Caki2 (cell line): Measurements from ENCODE around the gene MYPN. TPM values are rescaled to one million over a fixed set of nuclear protein-coding genes. Genes with fewer than 3 reads are reported as not detected.

Experiments used
- DNase-seq: peaks from one replicate; pipeline ENCODE4 v3.0.0-alpha.2; 2015; ENCODE audit warnings: low read depth
- in situ Hi-C: cut with HindIII; loops from 2 replicates; pipeline ENCODE4 v1.10.0; 2016; ENCODE audit warnings: low sequenced_read_pairs, low pct_unique_long_range_greater_than_20kb, mixed read lengths
- total RNA-seq: library from RNA; depleted of rRNA; stranded (reverse); fragments of >200 nt; shearing (Covaris generic); gene quantifications from 2 replicates; pipeline ENCODE4 v1.2.3, GENCODE V29; 2014; ENCODE audit warnings: low replicate concordance

The MYPN gene
- total RNA-seq, 1 experiment from 2014 or later = 0.64 TPM

DNA sequence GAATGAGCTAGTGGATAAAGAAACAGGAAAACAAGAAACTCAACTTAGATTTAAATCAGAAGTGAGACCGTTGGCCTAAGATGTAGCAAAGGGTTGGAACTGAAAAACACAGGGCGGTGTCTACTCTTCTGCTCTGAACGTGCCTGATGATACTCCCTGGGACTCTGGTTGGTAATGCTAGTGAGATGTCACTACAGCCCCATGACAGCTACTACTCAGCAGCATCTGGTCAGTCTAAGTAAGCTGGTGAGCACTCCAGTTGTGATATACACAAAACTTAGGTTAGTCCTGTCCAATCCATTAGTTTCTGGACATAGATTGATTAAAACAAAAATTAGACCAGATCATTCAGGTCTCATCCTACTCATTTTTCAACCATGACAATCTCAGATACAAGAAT, 15.4 kb downstream of the MYPN start:
- DNase-seq = no peak
- in situ Hi-C loops = no loop called here

GRCh38 chr10:68125772-68126171, 16.5 kb downstream of the MYPN start:
- in situ Hi-C loops = no loop called here
- no peak for DNase-seq

DNA sequence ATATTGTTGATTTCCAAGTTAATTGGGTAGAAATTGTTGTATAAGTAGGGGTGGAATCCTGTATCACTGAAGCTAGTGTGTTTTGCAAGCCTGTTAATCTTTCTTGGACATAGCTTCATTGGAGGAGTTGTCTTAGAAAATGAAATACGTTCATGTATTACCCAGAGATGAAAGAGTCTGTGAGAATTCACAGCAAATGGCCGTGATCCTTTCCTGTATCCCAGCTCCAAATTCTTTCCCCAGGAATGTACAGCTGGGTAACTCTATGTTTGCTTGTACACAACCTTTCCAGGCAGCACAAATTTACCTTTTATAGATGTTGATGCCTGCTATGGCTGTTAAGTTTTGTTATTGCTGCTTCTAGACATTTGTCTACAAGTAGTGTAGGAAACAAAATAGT, 18.7 kb downstream of the MYPN start:
- DNase-seq = no peak
- in situ Hi-C loops = no loop called here

DNA sequence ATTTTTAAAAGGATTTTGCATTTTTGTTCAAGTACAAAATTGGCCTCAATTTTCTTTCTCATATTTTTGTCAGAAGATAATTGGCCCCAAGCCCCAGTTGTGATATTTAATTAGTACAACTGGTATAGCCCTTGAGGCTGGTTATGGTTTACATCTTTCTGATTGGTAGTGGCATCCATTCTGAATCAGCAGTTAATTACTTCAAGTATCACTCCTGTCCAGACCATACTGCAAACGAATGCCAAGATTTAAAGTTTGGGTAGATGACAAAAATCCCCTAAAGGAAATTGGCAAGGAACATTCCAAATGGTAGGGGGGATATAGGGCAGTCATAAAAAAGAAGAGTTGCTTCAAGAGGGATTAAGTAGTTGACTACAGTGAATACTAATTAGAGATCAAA, 23.1 kb downstream of the MYPN start:
- in situ Hi-C loops = no loop called here
- no peak for DNase-seq

DNA sequence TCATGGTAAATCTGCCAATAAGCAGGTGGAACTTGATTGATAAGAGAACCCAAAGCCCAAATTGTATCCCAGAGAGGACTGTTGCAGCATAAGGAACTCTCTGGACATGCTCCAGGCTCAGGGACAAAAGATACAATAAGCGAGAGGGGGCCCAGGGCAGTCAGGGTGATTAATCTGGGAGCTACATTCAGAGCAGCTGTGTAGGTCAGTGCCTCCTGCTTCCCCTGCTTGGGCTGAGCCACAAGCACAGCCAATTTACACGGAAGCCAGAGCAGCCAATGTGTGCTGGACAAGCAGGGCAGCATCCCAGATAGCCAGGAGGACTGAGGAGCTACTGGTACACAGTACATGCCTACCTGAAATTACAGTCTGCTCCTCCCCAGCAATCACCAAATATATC, 24.2 kb downstream of the MYPN start:
- in situ Hi-C loops = no loop called here
- no peak for DNase-seq

- no peak for DNase-seq
- in situ Hi-C loops = no loop called here
Measured at GRCh38 chr10:68135362-68135761, 26.1 kb downstream of the MYPN start.

GRCh38 chr10:68135922-68136792, 26.9 kb downstream of the MYPN start:
- in situ Hi-C loops = no loop called here
- DNase-seq = peak; percentile 87

DNA sequence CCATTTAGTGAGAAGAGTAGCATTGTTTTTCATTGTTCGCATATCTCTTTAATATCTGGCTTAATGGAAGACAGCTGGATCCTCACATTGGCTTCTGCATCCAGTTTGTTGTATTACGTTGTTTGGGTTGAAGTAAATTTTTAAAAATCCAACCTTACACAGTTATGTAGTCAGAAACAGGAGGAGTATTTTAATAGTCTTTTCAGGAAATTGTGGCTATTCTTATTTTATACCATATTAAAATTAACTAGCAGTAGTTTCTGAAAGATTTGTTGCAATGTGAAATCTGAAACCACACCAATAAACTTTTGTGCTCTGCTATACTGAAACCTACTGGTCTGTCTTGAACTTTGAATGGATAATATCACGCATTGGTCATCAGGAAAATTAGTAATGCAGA, 27.9 kb downstream of the MYPN start:
- in situ Hi-C loops = no loop called here
- DNase-seq = no peak

- in situ Hi-C loops = no loop called here
- no peak for DNase-seq
Measured at GRCh38 chr10:68138526-68138925, 29.2 kb downstream of the MYPN start.

GRCh38 chr10:68139448-68140272, 30.4 kb downstream of the MYPN start:
- DNase-seq = no peak
- in situ Hi-C loops = no loop called here

- in situ Hi-C loops = no loop called here
- DNase-seq = no peak
Measured at GRCh38 chr10:68142761-68143160, 33.5 kb downstream of the MYPN start.

- in situ Hi-C loops = no loop called here
Measured at GRCh38 chr10:68144709-68145108, 35.4 kb downstream of the MYPN start.

GRCh38 chr10:68145705-68146104, 36.4 kb downstream of the MYPN start:
- no peak for DNase-seq
- in situ Hi-C loops = no loop called here

More at GRCh38 chr10:68144709-68145108, 35.4 kb downstream of the MYPN start:
- DNase-seq = no peak

DNA sequence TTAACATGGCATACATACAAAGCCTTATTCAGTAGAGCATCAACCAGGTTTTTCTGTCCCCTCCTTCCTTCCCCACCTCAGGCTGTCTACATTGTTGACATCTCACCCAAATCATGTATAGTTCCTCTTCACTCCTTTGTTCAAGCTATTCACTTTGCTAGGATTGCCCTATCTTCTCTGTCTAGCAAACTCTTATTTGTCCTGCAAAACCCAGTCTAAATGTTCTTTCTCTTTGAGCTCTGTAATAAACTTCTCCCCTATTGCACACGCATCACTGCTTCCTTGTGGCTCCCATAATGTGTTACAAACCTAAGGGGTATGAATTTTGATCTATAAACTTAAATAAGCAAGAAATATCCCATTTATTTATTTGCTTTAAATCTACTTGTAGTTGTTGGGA, 36.8 kb downstream of the MYPN start:
- in situ Hi-C loops = no loop called here
- DNase-seq = no peak

DNA sequence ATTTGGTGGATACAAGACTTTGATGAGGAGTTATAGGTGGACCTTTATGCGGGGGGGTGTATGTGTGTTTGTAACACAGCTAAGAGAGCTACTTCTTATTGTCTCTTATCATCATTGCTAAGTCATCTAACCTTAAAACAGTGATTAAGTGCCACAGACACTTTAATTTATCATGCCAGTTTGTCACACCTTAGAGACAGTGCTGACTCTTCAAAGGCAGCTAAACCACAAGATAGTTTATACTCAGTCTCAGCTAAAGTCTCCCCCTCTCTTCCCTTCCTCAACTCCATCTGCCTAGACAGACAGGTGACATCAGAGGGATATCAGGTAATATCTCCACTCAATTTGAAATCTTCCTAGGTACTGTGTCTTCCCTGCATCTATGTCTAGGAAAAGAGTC, 42.2 kb downstream of the MYPN start:
- in situ Hi-C loops = no loop called here

DNA sequence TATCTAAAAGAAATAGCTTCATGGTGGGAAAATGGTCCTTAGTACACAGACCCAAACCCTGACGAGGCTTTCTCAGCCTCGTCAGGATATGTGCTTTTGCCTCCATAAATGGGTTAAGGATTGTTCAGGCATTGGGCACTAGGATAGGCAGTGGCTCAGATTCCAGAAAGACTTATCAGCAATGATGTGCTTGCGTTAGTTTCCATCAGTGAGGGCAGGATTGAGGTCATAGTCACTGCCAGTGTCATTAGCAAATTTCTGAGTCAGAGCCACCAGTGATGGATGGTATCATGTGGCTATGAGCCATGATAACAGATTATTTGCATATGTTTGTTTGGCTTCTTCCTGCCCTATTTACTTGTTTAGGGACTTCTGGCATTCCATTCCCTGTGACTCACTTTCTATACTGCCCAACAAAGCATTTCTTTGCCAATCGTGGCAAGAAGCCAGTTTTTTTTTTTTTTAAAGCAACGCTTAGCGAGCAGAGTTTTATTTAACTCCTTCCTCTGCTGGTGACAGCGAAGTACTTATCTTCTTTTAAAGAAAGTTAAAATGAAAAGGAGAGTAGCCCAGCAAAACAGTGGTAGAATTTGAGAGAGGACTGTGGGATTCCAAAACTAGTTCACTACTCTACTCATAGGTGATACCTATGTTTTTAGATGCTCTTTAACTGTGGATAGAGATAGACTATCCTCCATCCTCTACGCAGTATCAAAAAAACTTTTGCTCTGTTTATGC, 44.4 kb downstream of the MYPN start:
- in situ Hi-C loops = no loop called here
- DNase-seq = peak; percentile 99

More for the DNA sequence above, 42.2 kb downstream of the MYPN start:
- DNase-seq = no peak

GRCh38 chr10:68154211-68154497, 44.9 kb downstream of the MYPN start:
- DNase-seq = no peak
- in situ Hi-C loops = no loop called here

DNA sequence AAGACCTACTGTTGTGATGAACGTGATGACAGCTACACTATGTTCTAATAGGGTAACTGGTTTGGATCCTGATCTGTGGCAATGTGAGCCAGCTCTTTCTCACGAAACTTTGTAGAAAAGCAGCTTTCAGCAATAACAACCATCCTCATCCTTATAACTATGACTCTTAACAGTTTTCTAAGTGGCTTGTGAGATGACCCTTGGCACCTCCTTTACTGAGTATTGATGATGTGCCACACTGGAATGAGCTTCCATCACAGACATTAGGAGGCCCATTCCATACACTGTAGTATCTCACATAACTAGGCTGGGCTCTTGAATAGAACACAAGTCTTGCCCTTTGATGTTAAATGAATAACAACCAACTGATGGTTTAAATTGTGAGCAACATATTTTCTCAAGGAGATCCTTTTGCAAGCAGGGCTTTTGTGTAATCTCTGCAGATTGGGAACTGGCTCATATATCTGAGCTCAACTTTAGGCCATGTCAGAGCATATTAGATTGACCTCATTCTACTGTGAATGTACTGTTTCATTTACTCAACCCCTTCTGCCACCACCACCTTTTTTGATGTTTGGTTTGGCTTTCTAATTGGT, 46.4 kb downstream of the MYPN start:
- no peak for DNase-seq
- in situ Hi-C loops = no loop called here
